Measurements from ENCODE around the gene CSRP2. TPM values are rescaled to one million over a fixed set of nuclear protein-coding genes. Genes with fewer than 3 reads are reported as not detected.

CSRP2 gene
- polyA plus RNA-seq, 2 donors: 33.6 to 91.5 TPM

GRCh38 chr12:76848132-76848531 lies 30.7 kb downstream of the CSRP2 start:
- no peaks in the 10 kb centered on the region for H3K27me3 ChIP-seq (ENCODE audit: control insufficient read depth in 1 of 2, insufficient read depth in 2 of 2, low read length in 2 of 2)
- 86 to 94% methylated on average over 2 of the region's 2 CpGs for WGBS, 2 donors

GRCh38 chr12:76847260-76847659 lies 31.6 kb downstream of the CSRP2 start:
- H3K27ac ChIP-seq (ENCODE audit: low read depth in 2 of 2, low read length in 1 of 2): no peak overlapping the region
- H3K4me3 ChIP-seq (ENCODE audit: low read depth in 1 of 2, low read length in 2 of 2): no peak overlapping the region
- no peaks in the 10 kb centered on the region for H3K27me3 ChIP-seq (ENCODE audit: control insufficient read depth in 1 of 2, insufficient read depth in 2 of 2, low read length in 2 of 2)
- H3K4me1 ChIP-seq (ENCODE audit: control insufficient read depth in 2 of 2, insufficient read depth in 2 of 2, low read length in 1 of 2): no peaks in the 10 kb centered on the region
- peaks cover 0 to 2% of the 10 kb centered on the region in 2 donors for H3K36me3 ChIP-seq (ENCODE audit: control insufficient read depth in 2 of 2, insufficient read depth in 2 of 2, low read length in 1 of 2)
- 76 to 77% methylated on average over 2 of the region's 2 CpGs for WGBS, 2 donors
- H3K9me3 ChIP-seq (ENCODE audit: control insufficient read depth in 2 of 2, insufficient read depth in 1 of 2, low read depth in 1 of 2, low read length in 1 of 2): no peaks in the 10 kb centered on the region

More at GRCh38 chr12:76848132-76848531, 30.7 kb downstream of the CSRP2 start:
- Histone ChIP-seq H3K4me3 (ENCODE audit: low read depth in 1 of 2, low read length in 2 of 2) (no peak overlapping the region), H3K9me3 (ENCODE audit: control insufficient read depth in 2 of 2, insufficient read depth in 1 of 2, low read depth in 1 of 2, low read length in 1 of 2) (no peaks in the 10 kb centered on the region), H3K4me1 (ENCODE audit: control insufficient read depth in 2 of 2, insufficient read depth in 2 of 2, low read length in 1 of 2) (no peaks in the 10 kb centered on the region), H3K27ac (ENCODE audit: low read depth in 2 of 2, low read length in 1 of 2) (no peak overlapping the region), H3K36me3 (ENCODE audit: control insufficient read depth in 2 of 2, insufficient read depth in 2 of 2, low read length in 1 of 2) (peaks cover 0 to 2% of the 10 kb centered on the region in 2 donors)

- H3K27me3 ChIP-seq (ENCODE audit: control insufficient read depth in 1 of 2, insufficient read depth in 2 of 2, low read length in 2 of 2): no peaks in the 10 kb centered on the region
- no peaks in the 10 kb centered on the region for H3K9me3 ChIP-seq (ENCODE audit: control insufficient read depth in 2 of 2, insufficient read depth in 1 of 2, low read depth in 1 of 2, low read length in 1 of 2)
- peaks cover 0 to under 1% of the 10 kb centered on the region in 2 donors for H3K36me3 ChIP-seq (ENCODE audit: control insufficient read depth in 2 of 2, insufficient read depth in 2 of 2, low read length in 1 of 2)
- WGBS, 2 donors: 70 to 77% methylated on average over 3 of the region's 3 CpGs
- H3K4me1 ChIP-seq (ENCODE audit: control insufficient read depth in 2 of 2, insufficient read depth in 2 of 2, low read length in 1 of 2): no peaks in the 10 kb centered on the region
- H3K27ac ChIP-seq (ENCODE audit: low read depth in 2 of 2, low read length in 1 of 2): no peak overlapping the region
- H3K4me3 ChIP-seq (ENCODE audit: low read depth in 1 of 2, low read length in 2 of 2): no peak overlapping the region
These were observed 42.2 kb downstream of the CSRP2 start for GRCh38 chr12:76836633-76837032.

GRCh38 chr12:76830436-76830835 lies 48.4 kb downstream of the CSRP2 start:
- H3K36me3 ChIP-seq (ENCODE audit: control insufficient read depth in 2 of 2, insufficient read depth in 2 of 2, low read length in 1 of 2): peaks cover 0 to 3% of the 10 kb centered on the region in 2 donors

GRCh38 chr12:76820888-76821482 lies 57.8 kb downstream of the CSRP2 start:
- 25 to 27% methylated on average over 2 of the region's 2 CpGs for WGBS, 2 donors
- Histone ChIP-seq H3K4me3 (ENCODE audit: low read depth in 1 of 2, low read length in 2 of 2) (no peak overlapping the region), H3K27ac (ENCODE audit: low read depth in 2 of 2, low read length in 1 of 2) (no peak overlapping the region), H3K36me3 (ENCODE audit: control insufficient read depth in 2 of 2, insufficient read depth in 2 of 2, low read length in 1 of 2) (no peaks in the 10 kb centered on the region), H3K9me3 (ENCODE audit: control insufficient read depth in 2 of 2, insufficient read depth in 1 of 2, low read depth in 1 of 2, low read length in 1 of 2) (no peaks in the 10 kb centered on the region), H3K27me3 (ENCODE audit: control insufficient read depth in 1 of 2, insufficient read depth in 2 of 2, low read length in 2 of 2) (no peaks in the 10 kb centered on the region), H3K4me1 (ENCODE audit: control insufficient read depth in 2 of 2, insufficient read depth in 2 of 2, low read length in 1 of 2) (no peaks in the 10 kb centered on the region)

More at GRCh38 chr12:76830436-76830835, 48.4 kb downstream of the CSRP2 start:
- no peaks in the 10 kb centered on the region for H3K9me3 ChIP-seq (ENCODE audit: control insufficient read depth in 2 of 2, insufficient read depth in 1 of 2, low read depth in 1 of 2, low read length in 1 of 2)
- H3K27me3 ChIP-seq (ENCODE audit: control insufficient read depth in 1 of 2, insufficient read depth in 2 of 2, low read length in 2 of 2): no peaks in the 10 kb centered on the region
- H3K27ac ChIP-seq (ENCODE audit: low read depth in 2 of 2, low read length in 1 of 2): no peak overlapping the region
- no peaks in the 10 kb centered on the region for H3K4me1 ChIP-seq (ENCODE audit: control insufficient read depth in 2 of 2, insufficient read depth in 2 of 2, low read length in 1 of 2)
- no peak overlapping the region for H3K4me3 ChIP-seq (ENCODE audit: low read depth in 1 of 2, low read length in 2 of 2)

- no peaks in the 10 kb centered on the region for H3K9me3 ChIP-seq (ENCODE audit: control insufficient read depth in 2 of 2, insufficient read depth in 1 of 2, low read depth in 1 of 2, low read length in 1 of 2)
- H3K4me1 ChIP-seq (ENCODE audit: control insufficient read depth in 2 of 2, insufficient read depth in 2 of 2, low read length in 1 of 2): no peaks in the 10 kb centered on the region
- H3K27me3 ChIP-seq (ENCODE audit: control insufficient read depth in 1 of 2, insufficient read depth in 2 of 2, low read length in 2 of 2): no peaks in the 10 kb centered on the region
- 87 to 91% methylated on average over 4 of the region's 4 CpGs for WGBS, 2 donors
- no peak overlapping the region for H3K27ac ChIP-seq (ENCODE audit: low read depth in 2 of 2, low read length in 1 of 2)
- H3K4me3 ChIP-seq (ENCODE audit: low read depth in 1 of 2, low read length in 2 of 2): no peak overlapping the region
- no peaks in the 10 kb centered on the region for H3K36me3 ChIP-seq (ENCODE audit: control insufficient read depth in 2 of 2, insufficient read depth in 2 of 2, low read length in 1 of 2)
These were observed 64.8 kb downstream of the CSRP2 start for GRCh38 chr12:76813972-76814371.

- Histone ChIP-seq H3K4me1 (ENCODE audit: control insufficient read depth in 2 of 2, insufficient read depth in 2 of 2, low read length in 1 of 2) (no peaks in the 10 kb centered on the region), H3K36me3 (ENCODE audit: control insufficient read depth in 2 of 2, insufficient read depth in 2 of 2, low read length in 1 of 2) (no peaks in the 10 kb centered on the region), H3K27ac (ENCODE audit: low read depth in 2 of 2, low read length in 1 of 2) (no peak overlapping the region), H3K9me3 (ENCODE audit: control insufficient read depth in 2 of 2, insufficient read depth in 1 of 2, low read depth in 1 of 2, low read length in 1 of 2) (no peaks in the 10 kb centered on the region), H3K4me3 (ENCODE audit: low read depth in 1 of 2, low read length in 2 of 2) (no peak overlapping the region), H3K27me3 (ENCODE audit: control insufficient read depth in 1 of 2, insufficient read depth in 2 of 2, low read length in 2 of 2) (no peaks in the 10 kb centered on the region)
These were observed 65.6 kb downstream of the CSRP2 start for GRCh38 chr12:76813265-76813664.

GRCh38 chr12:76811976-76812375 lies 66.8 kb downstream of the CSRP2 start:
- H3K36me3 ChIP-seq (ENCODE audit: control insufficient read depth in 2 of 2, insufficient read depth in 2 of 2, low read length in 1 of 2): no peaks in the 10 kb centered on the region
- H3K27ac ChIP-seq (ENCODE audit: low read depth in 2 of 2, low read length in 1 of 2): no peak overlapping the region
- H3K27me3 ChIP-seq (ENCODE audit: control insufficient read depth in 1 of 2, insufficient read depth in 2 of 2, low read length in 2 of 2): no peaks in the 10 kb centered on the region
- no peaks in the 10 kb centered on the region for H3K4me1 ChIP-seq (ENCODE audit: control insufficient read depth in 2 of 2, insufficient read depth in 2 of 2, low read length in 1 of 2)
- H3K4me3 ChIP-seq (ENCODE audit: low read depth in 1 of 2, low read length in 2 of 2): no peak overlapping the region
- H3K9me3 ChIP-seq (ENCODE audit: control insufficient read depth in 2 of 2, insufficient read depth in 1 of 2, low read depth in 1 of 2, low read length in 1 of 2): no peaks in the 10 kb centered on the region
- 91 to 92% methylated on average over 1 of the region's 1 CpG for whole genome bisulfite sequencing, 2 donors

GRCh38 chr12:76810671-76811419 lies 68.0 kb downstream of the CSRP2 start:
- no peaks in the 10 kb centered on the region for H3K27me3 ChIP-seq (ENCODE audit: control insufficient read depth in 1 of 2, insufficient read depth in 2 of 2, low read length in 2 of 2)
- H3K27ac ChIP-seq (ENCODE audit: low read depth in 2 of 2, low read length in 1 of 2): no peak overlapping the region
- H3K9me3 ChIP-seq (ENCODE audit: control insufficient read depth in 2 of 2, insufficient read depth in 1 of 2, low read depth in 1 of 2, low read length in 1 of 2): no peaks in the 10 kb centered on the region
- H3K4me3 ChIP-seq (ENCODE audit: low read depth in 1 of 2, low read length in 2 of 2): no peak overlapping the region
- WGBS, 2 donors: 69% methylated on average over 6 of the region's 6 CpGs
- H3K4me1 ChIP-seq (ENCODE audit: control insufficient read depth in 2 of 2, insufficient read depth in 2 of 2, low read length in 1 of 2): no peaks in the 10 kb centered on the region
- peaks cover 0 to 5% of the 10 kb centered on the region in 2 donors for H3K36me3 ChIP-seq (ENCODE audit: control insufficient read depth in 2 of 2, insufficient read depth in 2 of 2, low read length in 1 of 2)
